ENCODE measurements around the gene SAP30BP. TPM values are rescaled to one million over a fixed set of nuclear protein-coding genes. Genes with fewer than 3 reads are reported as not detected.

SAP30BP gene
- total and polyA plus RNA-seq, 2 donors from 2014 or later: 62.9 to 95.1 TPM

DNA sequence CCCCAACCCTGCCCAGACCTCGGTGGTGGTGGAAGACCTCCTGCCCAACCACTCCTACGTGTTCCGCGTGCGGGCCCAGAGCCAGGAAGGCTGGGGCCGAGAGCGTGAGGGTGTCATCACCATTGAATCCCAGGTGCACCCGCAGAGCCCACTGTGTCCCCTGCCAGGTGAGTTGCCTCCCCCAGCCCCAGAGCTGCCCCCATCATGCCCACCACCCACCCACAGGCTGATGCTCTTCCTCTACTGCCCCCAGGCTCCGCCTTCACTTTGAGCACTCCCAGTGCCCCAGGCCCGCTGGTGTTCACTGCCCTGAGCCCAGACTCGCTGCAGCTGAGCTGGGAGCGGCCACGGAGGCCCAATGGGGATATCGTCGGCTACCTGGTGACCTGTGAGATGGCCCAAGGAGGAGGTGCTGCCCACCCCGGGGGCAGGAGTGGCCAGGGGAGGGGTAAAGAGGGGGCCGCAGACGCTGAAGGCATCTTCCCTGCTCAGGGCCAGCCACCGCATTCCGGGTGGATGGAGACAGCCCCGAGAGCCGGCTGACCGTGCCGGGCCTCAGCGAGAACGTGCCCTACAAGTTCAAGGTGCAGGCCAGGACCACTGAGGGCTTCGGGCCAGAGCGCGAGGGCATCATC, 89.4 kb downstream of the SAP30BP start:
- Histone ChIP-seq H3K9me3 (ENCODE audit: control insufficient read depth in 2 of 3, insufficient read depth in 1 of 3, low read length in 3 of 3) (no peaks in the 10 kb centered on the region), H3K27ac (ENCODE audit: low read depth in 2 of 2, low read length in 2 of 2) (no peak overlapping the region), H3K4me1 (ENCODE audit: control insufficient read depth in 2 of 3, insufficient read depth in 2 of 3, low read depth in 1 of 3, low read length in 3 of 3) (peaks cover 2 to 17% (median 17%) of the 10 kb centered on the region in 3 donors), H3K9ac (ENCODE audit: low read length in 3 of 3) (peak overlapping the region in 1 of 3 donors; percentile 7), H3K4me3 (ENCODE audit: low read length in 3 of 3) (no peak overlapping the region), H3K36me3 (ENCODE audit: control insufficient read depth in 2 of 3, insufficient read depth in 3 of 3, low read length in 3 of 3) (no peaks in the 10 kb centered on the region), H3K27me3 (ENCODE audit: control insufficient read depth, insufficient read depth, low read length) (no peaks in the 10 kb centered on the region)
- TF ChIP-seq, protein P1, sequence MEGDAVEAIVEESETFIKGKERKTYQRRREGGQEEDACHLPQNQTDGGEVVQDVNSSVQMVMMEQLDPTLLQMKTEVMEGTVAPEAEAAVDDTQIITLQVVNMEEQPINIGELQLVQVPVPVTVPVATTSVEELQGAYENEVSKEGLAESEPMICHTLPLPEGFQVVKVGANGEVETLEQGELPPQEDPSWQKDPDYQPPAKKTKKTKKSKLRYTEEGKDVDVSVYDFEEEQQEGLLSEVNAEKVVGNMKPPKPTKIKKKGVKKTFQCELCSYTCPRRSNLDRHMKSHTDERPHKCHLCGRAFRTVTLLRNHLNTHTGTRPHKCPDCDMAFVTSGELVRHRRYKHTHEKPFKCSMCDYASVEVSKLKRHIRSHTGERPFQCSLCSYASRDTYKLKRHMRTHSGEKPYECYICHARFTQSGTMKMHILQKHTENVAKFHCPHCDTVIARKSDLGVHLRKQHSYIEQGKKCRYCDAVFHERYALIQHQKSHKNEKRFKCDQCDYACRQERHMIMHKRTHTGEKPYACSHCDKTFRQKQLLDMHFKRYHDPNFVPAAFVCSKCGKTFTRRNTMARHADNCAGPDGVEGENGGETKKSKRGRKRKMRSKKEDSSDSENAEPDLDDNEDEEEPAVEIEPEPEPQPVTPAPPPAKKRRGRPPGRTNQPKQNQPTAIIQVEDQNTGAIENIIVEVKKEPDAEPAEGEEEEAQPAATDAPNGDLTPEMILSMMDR (IDR thresholded peaks at IDR 0.05; ENCODE audit: borderline replicate concordance, extremely low read depth, insufficient read depth): no peak
- FAIRE-seq (no peak), DNase-seq (peak in 1 of 5 donors; percentile 76)
- intact Hi-C loops (cut with DNase I): no loop called here

DNA sequence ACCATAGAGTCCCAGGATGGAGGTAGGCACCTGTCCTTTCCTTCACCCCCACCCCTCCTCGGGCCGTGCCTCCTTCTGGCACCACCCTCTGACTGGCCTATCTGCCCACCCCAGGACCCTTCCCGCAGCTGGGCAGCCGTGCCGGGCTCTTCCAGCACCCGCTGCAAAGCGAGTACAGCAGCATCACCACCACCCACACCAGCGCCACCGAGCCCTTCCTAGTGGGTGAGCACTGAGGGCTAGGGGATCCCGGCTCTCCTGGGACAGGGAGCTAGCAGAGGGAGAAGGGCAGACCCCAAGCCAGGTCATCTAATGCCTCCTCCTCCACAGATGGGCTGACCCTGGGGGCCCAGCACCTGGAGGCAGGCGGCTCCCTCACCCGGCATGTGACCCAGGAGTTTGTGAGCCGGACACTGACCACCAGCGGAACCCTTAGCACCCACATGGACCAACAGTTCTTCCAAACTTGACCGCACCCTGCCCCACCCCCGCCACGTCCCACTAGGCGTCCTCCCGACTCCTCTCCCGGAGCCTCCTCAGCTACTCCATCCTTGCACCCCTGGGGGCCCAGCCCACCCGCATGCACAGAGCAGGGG, 90.0 kb downstream of the SAP30BP start:
- Histone ChIP-seq H3K9me3 (ENCODE audit: control insufficient read depth in 2 of 3, insufficient read depth in 1 of 3, low read length in 3 of 3) (no peaks in the 10 kb centered on the region), H3K4me3 (ENCODE audit: low read length in 3 of 3) (no peak overlapping the region), H3K4me1 (ENCODE audit: control insufficient read depth in 2 of 3, insufficient read depth in 2 of 3, low read depth in 1 of 3, low read length in 3 of 3) (peaks cover 2 to 17% (median 17%) of the 10 kb centered on the region in 3 donors), H3K9ac (ENCODE audit: low read length in 3 of 3) (no peak overlapping the region), H3K27ac (ENCODE audit: low read depth in 2 of 2, low read length in 2 of 2) (no peak overlapping the region), H3K36me3 (ENCODE audit: control insufficient read depth in 2 of 3, insufficient read depth in 3 of 3, low read length in 3 of 3) (no peaks in the 10 kb centered on the region), H3K27me3 (ENCODE audit: control insufficient read depth, insufficient read depth, low read length) (no peaks in the 10 kb centered on the region)
- intact Hi-C loops (cut with DNase I): no loop called here
- TF ChIP-seq, protein P1 (IDR thresholded peaks at IDR 0.05; ENCODE audit: borderline replicate concordance, extremely low read depth, insufficient read depth): no peak
- no peak for FAIRE-seq
- DNase-seq: peak in 2 of 5 donors; percentile 51 to 74

Other genes starting within 250 kb of the SAP30BP start
- gene TMEM94, start 210.7 kb upstream of the SAP30BP start, total RNA-seq: 82.6 TPM
- gene TMEM94, start 210.7 kb upstream of the SAP30BP start, polyA plus RNA-seq (ENCODE audit: insufficient read depth, low read depth, low replicate concordance): 49.6 TPM
- gene CASKIN2, start 151.8 kb upstream of the SAP30BP start, total RNA-seq: 98.6 TPM
- gene CASKIN2, start 151.8 kb upstream of the SAP30BP start, polyA plus RNA-seq (ENCODE audit: insufficient read depth, low read depth, low replicate concordance): 25.0 TPM
- 25.8 TPM for gene TSEN54, start 150.8 kb upstream of the SAP30BP start, total RNA-seq
- gene TSEN54, start 150.8 kb upstream of the SAP30BP start, polyA plus RNA-seq (ENCODE audit: insufficient read depth, low read depth, low replicate concordance): 33.8 TPM
- 262 TPM for gene LLGL2, start 141.6 kb upstream of the SAP30BP start, total RNA-seq
- 181 TPM for gene LLGL2, start 141.6 kb upstream of the SAP30BP start, polyA plus RNA-seq (ENCODE audit: insufficient read depth, low read depth, low replicate concordance)
- 286 TPM for gene MYO15B, start 79.5 kb upstream of the SAP30BP start, total RNA-seq
- gene MYO15B, start 79.5 kb upstream of the SAP30BP start, polyA plus RNA-seq (ENCODE audit: insufficient read depth, low read depth, low replicate concordance): 139 TPM
- 8.0 TPM for gene SMIM5, start 33.9 kb upstream of the SAP30BP start, total RNA-seq
- 63.0 TPM for gene SMIM5, start 33.9 kb upstream of the SAP30BP start, polyA plus RNA-seq (ENCODE audit: insufficient read depth, low read depth, low replicate concordance)
- gene RECQL5, start 184 bp upstream of the SAP30BP start, total RNA-seq: 51.6 TPM
- gene RECQL5, start 184 bp upstream of the SAP30BP start, polyA plus RNA-seq (ENCODE audit: insufficient read depth, low read depth, low replicate concordance): 40.0 TPM
- gene ITGB4, start 54.1 kb downstream of the SAP30BP start, total RNA-seq: 149 TPM
- gene ITGB4, start 54.1 kb downstream of the SAP30BP start, polyA plus RNA-seq (ENCODE audit: insufficient read depth, low read depth, low replicate concordance): 15.7 TPM
- 34.5 TPM for gene GALK1, start 97.9 kb downstream of the SAP30BP start, total RNA-seq
- gene GALK1, start 97.9 kb downstream of the SAP30BP start, polyA plus RNA-seq (ENCODE audit: insufficient read depth, low read depth, low replicate concordance): 105 TPM
- gene UNK, start 117.5 kb downstream of the SAP30BP start, total RNA-seq: 35.5 TPM
- gene UNK, start 117.5 kb downstream of the SAP30BP start, polyA plus RNA-seq (ENCODE audit: insufficient read depth, low read depth, low replicate concordance): 12.0 TPM
- gene UNC13D, start 177.1 kb downstream of the SAP30BP start, total RNA-seq: 26.1 TPM
- gene UNC13D, start 177.1 kb downstream of the SAP30BP start, polyA plus RNA-seq (ENCODE audit: insufficient read depth, low read depth, low replicate concordance): 3.8 TPM
- 135 TPM for gene WBP2, start 188.0 kb downstream of the SAP30BP start, total RNA-seq
- 151 TPM for gene WBP2, start 188.0 kb downstream of the SAP30BP start, polyA plus RNA-seq (ENCODE audit: insufficient read depth, low read depth, low replicate concordance)
- gene TRIM47, start 211.2 kb downstream of the SAP30BP start, total RNA-seq: 118 TPM
- 95.0 TPM for gene TRIM47, start 211.2 kb downstream of the SAP30BP start, polyA plus RNA-seq (ENCODE audit: insufficient read depth, low read depth, low replicate concordance)
- gene TRIM65, start 229.6 kb downstream of the SAP30BP start, total RNA-seq: 23.6 TPM
- gene TRIM65, start 229.6 kb downstream of the SAP30BP start, polyA plus RNA-seq (ENCODE audit: insufficient read depth, low read depth, low replicate concordance): 11.5 TPM
- 89.8 TPM for gene MRPL38, start 237.5 kb downstream of the SAP30BP start, total RNA-seq
- 114 TPM for gene MRPL38, start 237.5 kb downstream of the SAP30BP start, polyA plus RNA-seq (ENCODE audit: insufficient read depth, low read depth, low replicate concordance)

Measured in kidney (tissue), 14 donors.